Measurements from ENCODE around the gene TUBB2B. TPM values are rescaled to one million over a fixed set of nuclear protein-coding genes. Genes with fewer than 3 reads are reported as not detected.

The TUBB2B gene
- total and polyA plus RNA-seq, 9 donors: 0.67 to 3.6 (median 1.1) TPM

GRCh38 chr6:3222506-3223038, 4.9 kb downstream of the TUBB2B start:
- TF ChIP-seq EP300 (IDR thresholded peaks at IDR 0.05) (no peak), POLR2A (IDR thresholded peaks at IDR 0.05) (no peak)
- TF ChIP-seq, protein P1, sequence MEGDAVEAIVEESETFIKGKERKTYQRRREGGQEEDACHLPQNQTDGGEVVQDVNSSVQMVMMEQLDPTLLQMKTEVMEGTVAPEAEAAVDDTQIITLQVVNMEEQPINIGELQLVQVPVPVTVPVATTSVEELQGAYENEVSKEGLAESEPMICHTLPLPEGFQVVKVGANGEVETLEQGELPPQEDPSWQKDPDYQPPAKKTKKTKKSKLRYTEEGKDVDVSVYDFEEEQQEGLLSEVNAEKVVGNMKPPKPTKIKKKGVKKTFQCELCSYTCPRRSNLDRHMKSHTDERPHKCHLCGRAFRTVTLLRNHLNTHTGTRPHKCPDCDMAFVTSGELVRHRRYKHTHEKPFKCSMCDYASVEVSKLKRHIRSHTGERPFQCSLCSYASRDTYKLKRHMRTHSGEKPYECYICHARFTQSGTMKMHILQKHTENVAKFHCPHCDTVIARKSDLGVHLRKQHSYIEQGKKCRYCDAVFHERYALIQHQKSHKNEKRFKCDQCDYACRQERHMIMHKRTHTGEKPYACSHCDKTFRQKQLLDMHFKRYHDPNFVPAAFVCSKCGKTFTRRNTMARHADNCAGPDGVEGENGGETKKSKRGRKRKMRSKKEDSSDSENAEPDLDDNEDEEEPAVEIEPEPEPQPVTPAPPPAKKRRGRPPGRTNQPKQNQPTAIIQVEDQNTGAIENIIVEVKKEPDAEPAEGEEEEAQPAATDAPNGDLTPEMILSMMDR (IDR thresholded peaks at IDR 0.05): no peak
- Histone ChIP-seq H3K4me1 (ENCODE audit: insufficient read depth) (peaks cover 3% of the 10 kb centered on the region), H3K9me3 (no peaks in the 10 kb centered on the region), H3K36me3 (no peaks in the 10 kb centered on the region), H3K27me3 (no peaks in the 10 kb centered on the region), H3K4me3 (no peak overlapping the region), H3K27ac (no peak overlapping the region)
- DNase-seq: no peak
- intact Hi-C loops (cut with DNase I): no loop called here
- WGBS, 3 donors: 72 to 75% (median 74%) methylated on average over 4 of the region's 4 CpGs

- Histone ChIP-seq H3K27ac (no peak overlapping the region), H3K27me3 (no peaks in the 10 kb centered on the region), H3K36me3 (no peaks in the 10 kb centered on the region), H3K9me3 (no peaks in the 10 kb centered on the region), H3K4me1 (ENCODE audit: insufficient read depth) (no peaks in the 10 kb centered on the region), H3K4me3 (no peak overlapping the region)
- DNase-seq: no peak
- TF ChIP-seq, protein P1 (IDR thresholded peaks at IDR 0.05): no peak
- TF ChIP-seq POLR2A (IDR thresholded peaks at IDR 0.05): no peak
- TF ChIP-seq EP300 (IDR thresholded peaks at IDR 0.05): no peak
- 87 to 90% (median 89%) methylated on average over 4 of the region's 4 CpGs for WGBS, 3 donors
- intact Hi-C loops (cut with DNase I): no loop called here
Measured at GRCh38 chr6:3221578-3221977, 5.9 kb downstream of the TUBB2B start.

DNA sequence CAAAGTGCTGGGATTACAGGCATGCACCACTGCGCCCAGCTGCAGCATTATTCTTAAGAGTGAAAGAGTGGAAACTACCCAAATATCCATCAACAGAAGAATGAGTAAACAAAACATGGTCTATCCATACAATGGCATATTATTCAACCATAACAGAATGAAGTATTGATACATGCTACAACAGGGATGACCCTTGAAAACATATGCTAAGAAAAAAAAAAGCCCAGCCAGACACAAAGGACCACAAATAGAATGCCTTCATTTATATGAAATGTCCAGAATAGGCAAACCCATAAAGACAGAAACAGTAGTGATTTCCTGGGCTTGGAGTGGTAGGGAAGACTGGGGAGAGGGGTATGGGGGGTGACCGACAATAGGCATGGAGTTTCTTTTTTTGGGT, 7.1 kb downstream of the TUBB2B start:
- WGBS, 3 donors: 85 to 94% (median 86%) methylated on average over 2 of the region's 2 CpGs
- Histone ChIP-seq H3K27me3 (no peaks in the 10 kb centered on the region), H3K4me1 (ENCODE audit: insufficient read depth) (no peaks in the 10 kb centered on the region), H3K27ac (no peak overlapping the region), H3K36me3 (no peaks in the 10 kb centered on the region), H3K4me3 (no peak overlapping the region), H3K9me3 (no peaks in the 10 kb centered on the region)
- no peak for DNase-seq
- TF ChIP-seq EP300 (IDR thresholded peaks at IDR 0.05) (no peak), POLR2A (IDR thresholded peaks at IDR 0.05) (no peak)
- TF ChIP-seq, protein P1 (IDR thresholded peaks at IDR 0.05): no peak
- intact Hi-C loops (cut with DNase I): no loop called here

DNA sequence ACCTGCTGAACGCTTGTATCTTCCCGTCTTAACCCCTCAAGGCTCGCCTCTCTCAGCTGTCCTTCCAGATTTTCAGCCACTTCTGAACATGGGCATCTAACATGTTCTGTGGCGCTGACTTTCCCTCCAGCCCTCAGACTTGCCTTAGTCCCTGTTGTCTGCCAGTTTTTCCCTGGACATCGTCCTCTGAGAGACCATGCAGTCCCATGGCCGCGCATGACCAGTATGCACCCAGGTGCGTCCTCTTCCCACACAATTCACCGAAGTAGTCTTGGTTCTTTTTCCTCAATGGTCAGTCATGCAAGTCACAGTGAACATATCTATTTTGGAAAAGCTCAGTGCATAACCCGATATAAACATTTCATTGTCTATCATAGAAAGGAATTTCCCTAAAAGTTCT, 9.2 kb downstream of the TUBB2B start:
- TF ChIP-seq, protein P1 (IDR thresholded peaks at IDR 0.05): no peak
- TF ChIP-seq EP300 (IDR thresholded peaks at IDR 0.05): no peak
- no peak for TF ChIP-seq POLR2A (IDR thresholded peaks at IDR 0.05)
- WGBS, 3 donors: 86 to 91% (median 89%) methylated on average over 10 of the region's 10 CpGs

More for the DNA sequence above, 9.2 kb downstream of the TUBB2B start:
- H3K4me3 ChIP-seq: no peak overlapping the region
- H3K27ac ChIP-seq: no peak overlapping the region
- no peaks in the 10 kb centered on the region for H3K9me3 ChIP-seq
- no peak for DNase-seq
- intact Hi-C loops (cut with DNase I): loop anchor here in 1 of 4 donors (10.0 kb wide), 1 partner anchor 53 kb away; no protein-coding TSS in a partner anchor
- H3K27me3 ChIP-seq: no peaks in the 10 kb centered on the region
- H3K36me3 ChIP-seq: no peaks in the 10 kb centered on the region
- H3K4me1 ChIP-seq (ENCODE audit: insufficient read depth): no peaks in the 10 kb centered on the region
